Testis (tissue), 3 donors: ENCODE data around the gene AP1S3. TPM values are rescaled to one million over a fixed set of nuclear protein-coding genes. Genes with fewer than 3 reads are reported as not detected.

ENCODE experiments used
- polyA plus RNA-seq: library from polyadenylated mRNA; stranded (reverse); fragments of 350-450 nt; fragmentation: Illumina TruSeq; extraction: RNeasy Lipid Tissue Mini Kit (QIAGEN cat#74804); gene quantifications from one replicate; pipeline ENCODE4 v1.2.3, GENCODE V29; 2014; ENCODE audit warnings: low read depth, low replicate concordance; ENCODE audit not compliant: insufficient read depth
- total RNA-seq, 2 donors: library from RNA; depleted of rRNA; stranded (reverse); fragments of >200 nt; gene quantifications; one replicate each; pipeline ENCODE4 v1.2.3, GENCODE V29; 2016

AP1S3 gene
- total and polyA plus RNA-seq, 3 donors from 2014 or later: 1.6 to 3.2 (median 2.6) TPM

Other genes with a start within 250 kb of the AP1S3 start
- gene SCG2, start 235.2 kb downstream of the AP1S3 start, total RNA-seq: under 1 TPM; 0.31 to 0.43 TPM
- gene SCG2, start 235.2 kb downstream of the AP1S3 start, polyA plus RNA-seq: 1.2 TPM
- gene WDFY1, start 107.8 kb upstream of the AP1S3 start, total RNA-seq: 10 to 100 TPM; 49.4 to 62.9 TPM
- 29.5 TPM for gene WDFY1, start 107.8 kb upstream of the AP1S3 start, polyA plus RNA-seq
- 10 to 100 TPM; 36.6 to 39.4 TPM for gene MRPL44, start 119.9 kb upstream of the AP1S3 start, total RNA-seq
- gene MRPL44, start 119.9 kb upstream of the AP1S3 start, polyA plus RNA-seq: 37.4 TPM
- 100 to 1,000 TPM; 145 to 220 TPM for gene SERPINE2, start 201.7 kb upstream of the AP1S3 start, total RNA-seq
- gene SERPINE2, start 201.7 kb upstream of the AP1S3 start, polyA plus RNA-seq: 145 TPM